GM12878 (cell line): Measurements from ENCODE around the gene SLC38A2. TPM values are rescaled to one million over a fixed set of nuclear protein-coding genes. Genes with fewer than 3 reads are reported as not detected.

ENCODE experiments used
- ATAC-seq: fragments of 200-7000 bp; cut with Tn5 transposase; 3 replicates; pipeline ENCODE4 v1.9.1; 2020; ENCODE audit warnings: mild to moderate bottlenecking, moderate library complexity
- BruUV-seq: library from RNA; stranded (reverse); fragments of 400-500 nt; replicated peaks from 2 replicates; lab custom pipeline; 2021; lab: Mats Ljungman, UMichigan
- CTCF ChIA-PET: fragments of 300-600 bp; sonication (Branson Sonifier 250); formaldehyde crosslinking; extraction: SDS; loops from one replicate; lab custom pipeline; 2021; ENCODE audit warnings: inconsistent platforms; lab: Yijun Ruan, JAX
- POLR2A ChIA-PET: fragments of 350-600 bp; formaldehyde crosslinking; extraction: SDS; loops from one replicate; lab custom pipeline; 2021; ENCODE audit warnings: inconsistent platforms; lab: Charles Lee
- RAD21 ChIA-PET: fragments of 300-600 bp; sonication (Branson Sonifier 250); formaldehyde crosslinking; loops from one replicate; lab custom pipeline; 2023; ENCODE audit warnings: antibody characterized with exemption; ENCODE audit not compliant: unreplicated experiment; lab: Charles Lee
- SMC1A ChIA-PET: fragments of 300-600 bp; sonication (Branson Sonifier 250); formaldehyde crosslinking; loops from one replicate; lab custom pipeline; 2023; ENCODE audit not compliant: unreplicated experiment, uncharacterized antibody; lab: Charles Lee
- DNase-seq: peaks from one replicate; pipeline ENCODE4 v3.0.0-alpha.2; 2011; ENCODE audit warnings: low read depth, low spot score
- FAIRE-seq: peaks from 3 replicates; lab custom pipeline; 2011; peaks lifted over from hg19 to GRCh38; lab: Jason Lieb, UNC
- H2AFZ ChIP-seq: 2 replicates; pipeline ENCODE4 v1.6.0; 2011; ENCODE audit warnings: low read depth, low read length, control low read depth; ENCODE audit not compliant: control insufficient read depth
- H3K27ac ChIP-seq: 2 replicates; pipeline ENCODE4 v1.5.1; 2011; ENCODE audit warnings: control low read depth; ENCODE audit not compliant: control insufficient read depth, insufficient read depth
- H3K27me3 ChIP-seq, 2 experiments: replicated peaks in 1 of 2; 2 replicates each; pipeline versions ENCODE4 v1.6.0 to v1.6.1; 2011; ENCODE audit warnings: low read length in 1 of 2; ENCODE audit not compliant: control insufficient read depth in 2 of 2, insufficient read depth in 2 of 2
- H3K36me3 ChIP-seq, 2 experiments: 2 replicates each; pipeline ENCODE4 v1.5.1; 2011; ENCODE audit warnings: low read length in 1 of 2; ENCODE audit not compliant: control insufficient read depth in 2 of 2, insufficient read depth in 2 of 2
- H3K4me1 ChIP-seq: 2 replicates; pipeline ENCODE4 v1.6.1; 2011; ENCODE audit warnings: mild to moderate bottlenecking, low read length, moderate library complexity, mixed read lengths; ENCODE audit not compliant: control insufficient read depth, insufficient read depth
- H3K4me2 ChIP-seq: 2 replicates; pipeline ENCODE4 v1.6.0; 2011; ENCODE audit warnings: control low read depth; ENCODE audit not compliant: control insufficient read depth, insufficient read depth
- H3K4me3 ChIP-seq: fragments of 200-600 bp; sonication (generic); 2 replicates; pipeline ENCODE4 v1.5.1; 2016
- H3K79me2 ChIP-seq: 2 replicates; pipeline ENCODE4 v1.6.0; 2011; ENCODE audit warnings: low read length; ENCODE audit not compliant: control insufficient read depth, insufficient read depth
- H3K9ac ChIP-seq: 2 replicates; pipeline ENCODE4 v1.8.0; 2011; ENCODE audit warnings: low read length, control low read depth, mixed read lengths; ENCODE audit not compliant: control insufficient read depth, insufficient read depth
- H3K9me3 ChIP-seq: replicated peaks from 3 replicates; pipeline ENCODE4 v1.5.1; 2011; ENCODE audit warnings: mild to moderate bottlenecking, low read length; ENCODE audit not compliant: control insufficient read depth, insufficient read depth
- H4K20me1 ChIP-seq: 2 replicates; pipeline ENCODE4 v1.6.0; 2011; ENCODE audit not compliant: control insufficient read depth, insufficient read depth
- CBFB ChIP-seq: IDR thresholded peaks from 2 replicates; pipeline ENCODE4 v1.6.1; 2016; ENCODE audit warnings: antibody characterized with exemption, low read depth
- CHD1 ChIP-seq: IDR thresholded peaks from 2 replicates; pipeline ENCODE4 v1.6.1; 2012; ENCODE audit warnings: low read depth, low read length, improper control_type of control experiment
- CHD2 ChIP-seq: IDR thresholded peaks from 2 replicates; pipeline ENCODE4 v1.6.1; 2011; ENCODE audit warnings: low read depth, low read length, improper control_type of control experiment, borderline replicate concordance
- CREB1 ChIP-seq: IDR thresholded peaks from 2 replicates; pipeline ENCODE4 v1.6.1; 2012; ENCODE audit warnings: low read depth, mild to moderate bottlenecking, inconsistent platforms
- HDGF ChIP-seq: fragments of 450-650 bp; IDR thresholded peaks from 2 replicates; pipeline ENCODE4 v1.6.1; 2016; ENCODE audit warnings: antibody characterized with exemption
- IKZF1 ChIP-seq: fragments of 450-650 bp; conservative IDR thresholded peaks from 2 replicates; pipeline ENCODE4 v1.6.1; 2017; ENCODE audit warnings: antibody characterized with exemption, mild to moderate bottlenecking
- IKZF2 ChIP-seq, 2 experiments: fragments of 450-650 bp; IDR thresholded peaks; 2 replicates each; pipeline ENCODE4 v1.6.1; 2017; ENCODE audit warnings: mild to moderate bottlenecking in 2 of 2, moderate library complexity in 2 of 2
- MAX ChIP-seq: IDR thresholded peaks from 2 replicates; pipeline ENCODE4 v1.6.1; 2012; ENCODE audit warnings: low read depth, low read length, improper control_type of control experiment
- PAX8 ChIP-seq: fragments of 450-650 bp; IDR thresholded peaks from 2 replicates; pipeline ENCODE4 v1.6.1; 2017; ENCODE audit warnings: mild to moderate bottlenecking, moderate library complexity
- RUNX3 ChIP-seq: IDR thresholded peaks from 2 replicates; pipeline ENCODE4 v1.6.1; 2012; ENCODE audit warnings: low read length, inconsistent platforms
- SIX5 ChIP-seq: IDR thresholded peaks from 2 replicates; pipeline ENCODE4 v1.6.1; 2011; ENCODE audit warnings: mild to moderate bottlenecking, low read depth, low read length, moderate library complexity; ENCODE audit not compliant: severe bottlenecking
- SMC3 ChIP-seq: IDR thresholded peaks from 2 replicates; pipeline ENCODE4 v1.6.1; 2011; ENCODE audit warnings: low read length, improper control_type of control experiment, borderline replicate concordance
- SUPT20H ChIP-seq: IDR thresholded peaks from 2 replicates; pipeline ENCODE4 v1.6.1; 2011; ENCODE audit warnings: low read depth, mild to moderate bottlenecking, low read length, moderate library complexity, borderline replicate concordance; ENCODE audit not compliant: control insufficient read depth
- TCF7 ChIP-seq: IDR thresholded peaks from 2 replicates; pipeline ENCODE4 v1.6.1; 2014; ENCODE audit warnings: antibody characterized with exemption, borderline replicate concordance
- USF1 ChIP-seq: IDR thresholded peaks from 2 replicates; pipeline ENCODE4 v1.6.1; 2011; ENCODE audit warnings: borderline replicate concordance, low read depth, mild to moderate bottlenecking, moderate library complexity, mixed read lengths, low read length; ENCODE audit not compliant: insufficient read depth; ENCODE audit errors: extremely low read length
- whole genome bisulfite sequencing: methylation state at CpG from one replicate; pipeline ENCODE4 v1.1.6; 2016; ENCODE audit warnings: low lambda C conversion rate; ENCODE audit not compliant: insufficient replicate concordance, insufficient coverage; ENCODE audit errors: missing lambda C conversion rate; 5-methylcytosine and 5-hydroxymethylcytosine counted together
- in situ Hi-C: fragments of 300-500 bp; cut with MboI; formaldehyde crosslinking; loops from 9 replicates; pipeline ENCODE4 v1.14.3; 2018; ENCODE audit warnings: mixed read lengths
- intact Hi-C: fragments of 100-400 bp; cut with micrococcal nuclease; formaldehyde crosslinking; loops from one replicate; pipeline ENCODE4 v1.14.2; 2022; ENCODE audit not compliant: unreplicated experiment
- polyA plus RNA-seq, 11 experiments: library from polyadenylated mRNA; depleted of rRNA in 4 of 11; unstranded in 6 of 11; stranded (reverse) in 5 of 11; fragments of >200 nt; fragmentation: Nextera tagmentation in 4 of 11; fragmentation: Illumina TruSeq in 1 of 11; extraction: Ambion mirVana in 4 of 11; extraction: Trizol in 1 of 11; gene quantifications; 1 replicate in 1 of 11; 2 replicates in 10 of 11; pipeline versions ENCODE4 v1.2.1 to v1.2.3, GENCODE V29; 2011 to 2016; ENCODE audit warnings: inconsistent platforms in 2 of 11, missing spikeins in 2 of 11, low read depth in 1 of 11
- total RNA-seq, 4 experiments: library from RNA; depleted of rRNA in 3 of 4; stranded (reverse); fragments of >200 nt in 3 of 4; fragmentation: Illumina TruSeq in 1 of 4; extraction: Trizol in 1 of 4; gene quantifications; 2 replicates each; pipeline versions ENCODE4 v1.2.1 to v1.2.3, GENCODE V29; 2013 to 2021
- TF ChIP-seq, protein P1 (sequence below): fragments of 450-650 bp; IDR thresholded peaks from 2 replicates; pipeline ENCODE4 v1.6.1; 2017; ENCODE audit warnings: borderline replicate concordance

The SLC38A2 gene
- total and polyA plus RNA-seq, 10 of the 15 experiments (the other 5 are each of a cell fraction or from before 2014, with no cell fraction given): 36.2 to 118 (median 79.8) TPM

GRCh38 chr12:46407361-46407760, 34.8 kb upstream of the SLC38A2 start (continued):
- TF ChIP-seq, protein P1, sequence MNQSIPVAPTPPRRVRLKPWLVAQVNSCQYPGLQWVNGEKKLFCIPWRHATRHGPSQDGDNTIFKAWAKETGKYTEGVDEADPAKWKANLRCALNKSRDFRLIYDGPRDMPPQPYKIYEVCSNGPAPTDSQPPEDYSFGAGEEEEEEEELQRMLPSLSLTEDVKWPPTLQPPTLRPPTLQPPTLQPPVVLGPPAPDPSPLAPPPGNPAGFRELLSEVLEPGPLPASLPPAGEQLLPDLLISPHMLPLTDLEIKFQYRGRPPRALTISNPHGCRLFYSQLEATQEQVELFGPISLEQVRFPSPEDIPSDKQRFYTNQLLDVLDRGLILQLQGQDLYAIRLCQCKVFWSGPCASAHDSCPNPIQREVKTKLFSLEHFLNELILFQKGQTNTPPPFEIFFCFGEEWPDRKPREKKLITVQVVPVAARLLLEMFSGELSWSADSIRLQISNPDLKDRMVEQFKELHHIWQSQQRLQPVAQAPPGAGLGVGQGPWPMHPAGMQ: no peak
- TF ChIP-seq HDGF (no peak), CHD1 (no peak), PAX8 (no peak), MAX (no peak)
- TF ChIP-seq, all 136 proteins: peak for 0

- Histone ChIP-seq H3K9ac (no peak overlapping the region), H3K4me1 (peaks cover 15% of the 10 kb centered on the region), H3K27me3 (no peaks in the 10 kb centered on the region), H3K79me2 (no peaks in the 10 kb centered on the region), H3K36me3 (no peaks in the 10 kb centered on the region), H3K4me3 (no peak overlapping the region), H3K9me3 (peaks cover 8% of the 10 kb centered on the region), H4K20me1 (no peaks in the 10 kb centered on the region), H3K27ac (no peak overlapping the region), H3K4me2 (no peak overlapping the region), H2AFZ (no peak overlapping the region)
- ATAC-seq (no peak), DNase-seq (no peak), FAIRE-seq (no peak)
- TF ChIP-seq CBFB (no peak), CREB1 (no peak), MAX (no peak), SMC3 (no peak), SIX5 (no peak), IKZF1 (no peak), RUNX3 (no peak), CHD2 (no peak), IKZF2 (IDR thresholded peaks at IDR 0.05) (no peak), USF1 (no peak), SUPT20H (no peak), TCF7 (no peak)
- intact Hi-C loops (no loop called here), in situ Hi-C loops (no loop called here)
- BruUV-seq: no TSS peak
- CTCF ChIA-PET: no interaction called here
- SMC1A ChIA-PET: interaction anchor here (0.6 to 1.6 kb wide), 3 partner anchors 9 to 25 kb away, joined by 3 read pairs; no protein-coding TSS in a partner anchor
- POLR2A ChIA-PET: interaction anchor here (5.7 kb wide), 1 partner anchor 15 kb away, joined by 37 read pairs; no protein-coding TSS in a partner anchor
- RAD21 ChIA-PET: interaction anchor here (1.0 kb wide), 1 partner anchor 65 kb away, joined by 3 read pairs; no protein-coding TSS in a partner anchor
- 83% methylated on average over 1 of the region's 1 CpG for WGBS
Measured at GRCh38 chr12:46406352-46407027, 33.9 kb upstream of the SLC38A2 start.
